ENCODE results near the gene RIN3. TPM values are rescaled to one million over a fixed set of nuclear protein-coding genes. Genes with fewer than 3 reads are reported as not detected.
A peak's percentile ranks its signal among the peaks of the same experiment; 100 is the strongest.

Gene RIN3
- total and polyA plus RNA-seq, 2 donors: 6.2 to 20.6 TPM

GRCh38 chr14:92512807-92513203, 776 bp upstream of the RIN3 start:
- Histone ChIP-seq H3K27ac (ENCODE audit: low read depth in 1 of 2, low read length in 1 of 2) (peak overlapping the region; percentile 36 to 93), H3K4me3 (ENCODE audit: low read length in 2 of 2) (peak overlapping the region; percentile 88), H3K36me3 (ENCODE audit: control insufficient read depth in 2 of 2, insufficient read depth in 2 of 2, low read length in 1 of 2) (no peaks in the 10 kb centered on the region), H3K9me3 (ENCODE audit: control insufficient read depth in 2 of 2, insufficient read depth in 1 of 2, low read length in 1 of 2) (no peaks in the 10 kb centered on the region), H3K27me3 (ENCODE audit: control insufficient read depth in 2 of 2, insufficient read depth in 1 of 2, low read length in 1 of 2) (no peaks in the 10 kb centered on the region), H3K4me1 (ENCODE audit: control insufficient read depth in 2 of 2, insufficient read depth in 2 of 2, low read length in 2 of 2) (peaks cover 37 to 52% of the 10 kb centered on the region in 2 donors)
- no peak for DNase-seq (ENCODE audit: low read depth in 6 of 9, low spot score in 9 of 9)
- WGBS: 80% methylated on average over 9 of the region's 9 CpGs

- Histone ChIP-seq H3K4me3 (ENCODE audit: low read length in 2 of 2) (peak overlapping the region; percentile 88), H3K9me3 (ENCODE audit: control insufficient read depth in 2 of 2, insufficient read depth in 1 of 2, low read length in 1 of 2) (no peaks in the 10 kb centered on the region), H3K36me3 (ENCODE audit: control insufficient read depth in 2 of 2, insufficient read depth in 2 of 2, low read length in 1 of 2) (no peaks in the 10 kb centered on the region), H3K4me1 (ENCODE audit: control insufficient read depth in 2 of 2, insufficient read depth in 2 of 2, low read length in 2 of 2) (peaks cover 50 to 66% of the 10 kb centered on the region in 2 donors), H3K27me3 (ENCODE audit: control insufficient read depth in 2 of 2, insufficient read depth in 1 of 2, low read length in 1 of 2) (no peaks in the 10 kb centered on the region), H3K27ac (ENCODE audit: low read depth in 1 of 2, low read length in 1 of 2) (peak overlapping the region; percentile 88 to 93)
- WGBS: 19% methylated on average over 81 of the region's 81 CpGs
- DNase-seq (ENCODE audit: low read depth in 6 of 9, low spot score in 9 of 9): peak in 1 of 9 donors; percentile 70
Observed at GRCh38 chr14:92513966-92514843, 624 bp downstream of the RIN3 start.

GRCh38 chr14:92514844-92515514, 1.4 kb downstream of the RIN3 start:
- peak overlapping the region; percentile 88 to 93 for H3K27ac ChIP-seq (ENCODE audit: low read depth in 1 of 2, low read length in 1 of 2)
- H3K4me3 ChIP-seq (ENCODE audit: low read length in 2 of 2): peak overlapping the region; percentile 88
- H3K36me3 ChIP-seq (ENCODE audit: control insufficient read depth in 2 of 2, insufficient read depth in 2 of 2, low read length in 1 of 2): no peaks in the 10 kb centered on the region
- no peaks in the 10 kb centered on the region for H3K27me3 ChIP-seq (ENCODE audit: control insufficient read depth in 2 of 2, insufficient read depth in 1 of 2, low read length in 1 of 2)
- 86% methylated on average over 15 of the region's 15 CpGs for WGBS
- H3K4me1 ChIP-seq (ENCODE audit: control insufficient read depth in 2 of 2, insufficient read depth in 2 of 2, low read length in 2 of 2): peaks cover 50 to 66% of the 10 kb centered on the region in 2 donors
- no peaks in the 10 kb centered on the region for H3K9me3 ChIP-seq (ENCODE audit: control insufficient read depth in 2 of 2, insufficient read depth in 1 of 2, low read length in 1 of 2)
- peak in 1 of 9 donors; percentile 47 for DNase-seq (ENCODE audit: low read depth in 6 of 9, low spot score in 9 of 9)

GRCh38 chr14:92515546-92516343, 2.2 kb downstream of the RIN3 start:
- H3K36me3 ChIP-seq (ENCODE audit: control insufficient read depth in 2 of 2, insufficient read depth in 2 of 2, low read length in 1 of 2): no peaks in the 10 kb centered on the region
- H3K4me1 ChIP-seq (ENCODE audit: control insufficient read depth in 2 of 2, insufficient read depth in 2 of 2, low read length in 2 of 2): peaks cover 50 to 66% of the 10 kb centered on the region in 2 donors
- WGBS: 88% methylated on average over 5 of the region's 5 CpGs
- peak in 1 of 9 donors; percentile 66 for DNase-seq (ENCODE audit: low read depth in 6 of 9, low spot score in 9 of 9)
- H3K27ac ChIP-seq (ENCODE audit: low read depth in 1 of 2, low read length in 1 of 2): peak overlapping the region; percentile 82 to 88
- no peaks in the 10 kb centered on the region for H3K9me3 ChIP-seq (ENCODE audit: control insufficient read depth in 2 of 2, insufficient read depth in 1 of 2, low read length in 1 of 2)
- H3K4me3 ChIP-seq (ENCODE audit: low read length in 2 of 2): peak overlapping the region; percentile 18 to 88
- no peaks in the 10 kb centered on the region for H3K27me3 ChIP-seq (ENCODE audit: control insufficient read depth in 2 of 2, insufficient read depth in 1 of 2, low read length in 1 of 2)

- Histone ChIP-seq H3K36me3 (ENCODE audit: control insufficient read depth in 2 of 2, insufficient read depth in 2 of 2, low read length in 1 of 2) (no peaks in the 10 kb centered on the region), H3K4me3 (ENCODE audit: low read length in 2 of 2) (peak overlapping the region; percentile 3 to 88), H3K4me1 (ENCODE audit: control insufficient read depth in 2 of 2, insufficient read depth in 2 of 2, low read length in 2 of 2) (peaks cover 46 to 66% of the 10 kb centered on the region in 2 donors), H3K27ac (ENCODE audit: low read depth in 1 of 2, low read length in 1 of 2) (peak overlapping the region; percentile 82 to 88), H3K9me3 (ENCODE audit: control insufficient read depth in 2 of 2, insufficient read depth in 1 of 2, low read length in 1 of 2) (no peaks in the 10 kb centered on the region), H3K27me3 (ENCODE audit: control insufficient read depth in 2 of 2, insufficient read depth in 1 of 2, low read length in 1 of 2) (no peaks in the 10 kb centered on the region)
- peak in 1 of 9 donors; percentile 36 for DNase-seq (ENCODE audit: low read depth in 6 of 9, low spot score in 9 of 9)
- 92% methylated on average over 4 of the region's 4 CpGs for WGBS
Observed at GRCh38 chr14:92516344-92516965, 2.9 kb downstream of the RIN3 start.

- Histone ChIP-seq H3K27ac (ENCODE audit: low read depth in 1 of 2, low read length in 1 of 2) (peak overlapping the region; percentile 62 to 88), H3K27me3 (ENCODE audit: control insufficient read depth in 2 of 2, insufficient read depth in 1 of 2, low read length in 1 of 2) (no peaks in the 10 kb centered on the region), H3K36me3 (ENCODE audit: control insufficient read depth in 2 of 2, insufficient read depth in 2 of 2, low read length in 1 of 2) (no peaks in the 10 kb centered on the region), H3K9me3 (ENCODE audit: control insufficient read depth in 2 of 2, insufficient read depth in 1 of 2, low read length in 1 of 2) (no peaks in the 10 kb centered on the region), H3K4me1 (ENCODE audit: control insufficient read depth in 2 of 2, insufficient read depth in 2 of 2, low read length in 2 of 2) (peaks cover 46 to 66% of the 10 kb centered on the region in 2 donors), H3K4me3 (ENCODE audit: low read length in 2 of 2) (peak overlapping the region; percentile 3 to 88)
- peak in 2 of 9 donors; percentile 59 to 79 for DNase-seq (ENCODE audit: low read depth in 6 of 9, low spot score in 9 of 9)
- 9% methylated on average over 5 of the region's 5 CpGs for WGBS
Observed at GRCh38 chr14:92516966-92517506, 3.5 kb downstream of the RIN3 start.

GRCh38 chr14:92517761-92518160, 4.2 kb downstream of the RIN3 start:
- H3K27me3 ChIP-seq (ENCODE audit: control insufficient read depth in 2 of 2, insufficient read depth in 1 of 2, low read length in 1 of 2): no peaks in the 10 kb centered on the region
- H3K4me1 ChIP-seq (ENCODE audit: control insufficient read depth in 2 of 2, insufficient read depth in 2 of 2, low read length in 2 of 2): peaks cover 46 to 61% of the 10 kb centered on the region in 2 donors
- no peaks in the 10 kb centered on the region for H3K36me3 ChIP-seq (ENCODE audit: control insufficient read depth in 2 of 2, insufficient read depth in 2 of 2, low read length in 1 of 2)
- WGBS: 88% methylated on average over 2 of the region's 2 CpGs
- peak overlapping the region; percentile 37 to 88 for H3K27ac ChIP-seq (ENCODE audit: low read depth in 1 of 2, low read length in 1 of 2)
- H3K4me3 ChIP-seq (ENCODE audit: low read length in 2 of 2): no peak overlapping the region
- no peaks in the 10 kb centered on the region for H3K9me3 ChIP-seq (ENCODE audit: control insufficient read depth in 2 of 2, insufficient read depth in 1 of 2, low read length in 1 of 2)
- no peak for DNase-seq (ENCODE audit: low read depth in 6 of 9, low spot score in 9 of 9)
